RCC 7860 (cell line): ENCODE measurements around the gene PCDH15.
"Not testable (repeated sequence)": the region's sequence is repeated elsewhere in the genome, so short reads cannot be mapped to it uniquely, and the experiment has no call there.

Experiments
- DNase-seq: peaks from one replicate; pipeline ENCODE4 v3.0.0-alpha.2; 2015; ENCODE audit warnings: low spot score
- FAIRE-seq: peaks from 2 replicates; lab custom pipeline; 2012; peaks lifted over from hg19 to GRCh38; lab: Jason Lieb, UNC

The PCDH15 gene

DNA sequence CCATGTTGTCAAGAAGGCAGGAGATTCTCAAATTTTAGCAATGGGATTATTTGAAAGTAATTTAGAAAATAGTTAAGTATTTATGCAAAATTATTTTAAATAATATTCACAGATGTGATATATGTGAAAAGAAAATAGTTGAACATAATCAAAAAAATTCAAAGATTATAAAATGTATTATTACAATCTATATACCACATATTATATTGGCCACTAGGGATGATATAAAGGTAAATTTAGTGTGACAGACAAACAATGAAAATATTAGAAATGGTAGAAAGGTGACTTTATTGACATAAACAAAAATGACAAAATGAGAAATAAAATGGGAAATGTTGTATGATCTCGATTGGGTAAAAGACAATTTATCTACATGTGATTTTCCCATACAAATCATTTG, 385.5 kb downstream of the PCDH15 start:
- DNase-seq: no peak
- no peak for FAIRE-seq

DNA sequence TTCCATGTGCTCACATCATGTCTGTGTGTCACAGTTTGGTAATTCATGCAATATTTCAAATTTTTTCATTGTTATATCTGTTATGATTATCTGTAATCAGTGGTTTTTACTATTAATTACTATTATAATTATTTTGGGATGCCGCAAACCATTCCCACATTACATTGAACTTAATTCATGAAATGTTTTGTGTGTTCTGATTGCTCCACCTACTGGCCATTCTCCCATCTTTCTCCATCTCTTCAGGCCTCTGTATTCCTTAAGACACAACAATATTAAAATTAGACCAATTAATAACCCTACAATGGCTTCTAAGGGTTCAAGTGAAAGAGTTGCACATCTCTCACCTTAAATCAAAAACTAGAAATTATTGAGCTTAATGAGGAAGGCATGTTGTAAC, 398.5 kb downstream of the PCDH15 start:
- DNase-seq: peak; percentile 22
- peak; percentile 59 for FAIRE-seq

DNA sequence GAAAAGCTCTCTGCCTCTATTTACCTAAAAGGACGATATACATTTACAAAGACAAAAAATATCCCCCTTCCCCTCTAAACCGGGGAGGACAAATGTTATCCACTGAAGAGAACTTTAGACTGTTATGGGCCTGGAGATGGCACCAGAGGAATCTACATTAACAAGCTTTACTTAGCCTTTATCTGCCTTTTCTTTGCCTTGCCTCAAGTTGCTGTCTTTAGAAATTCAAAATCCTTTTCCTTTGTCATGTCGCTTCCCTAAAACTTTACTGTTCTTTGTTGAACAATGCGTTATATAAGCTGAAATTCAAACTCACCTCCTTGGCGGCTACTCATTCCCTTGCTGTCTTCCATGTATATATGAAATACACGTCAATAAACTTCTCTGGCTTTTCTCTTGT, 405.0 kb downstream of the PCDH15 start:
- FAIRE-seq (no peak), DNase-seq (no peak)

DNA sequence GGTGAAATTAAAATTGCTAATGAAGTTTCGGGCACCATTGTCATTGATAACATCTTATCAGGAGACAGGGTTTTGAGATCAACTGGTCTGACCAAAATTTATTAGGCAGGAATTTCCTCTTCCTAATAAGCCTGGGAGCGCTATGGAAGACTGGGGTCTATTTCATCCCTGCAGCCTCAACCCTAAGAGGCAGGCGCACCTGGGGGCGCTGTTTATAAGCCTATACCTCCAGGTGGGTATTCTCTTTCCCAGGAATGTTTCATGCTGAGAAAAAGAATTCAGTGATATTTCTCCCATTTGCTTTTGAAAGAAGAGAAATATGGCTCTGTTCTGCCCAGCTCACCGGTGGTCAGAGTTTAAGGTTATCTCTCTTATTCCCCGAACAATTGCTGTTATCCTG, 406.4 kb downstream of the PCDH15 start:
- not testable (repeated sequence) for FAIRE-seq, DNase-seq

DNA sequence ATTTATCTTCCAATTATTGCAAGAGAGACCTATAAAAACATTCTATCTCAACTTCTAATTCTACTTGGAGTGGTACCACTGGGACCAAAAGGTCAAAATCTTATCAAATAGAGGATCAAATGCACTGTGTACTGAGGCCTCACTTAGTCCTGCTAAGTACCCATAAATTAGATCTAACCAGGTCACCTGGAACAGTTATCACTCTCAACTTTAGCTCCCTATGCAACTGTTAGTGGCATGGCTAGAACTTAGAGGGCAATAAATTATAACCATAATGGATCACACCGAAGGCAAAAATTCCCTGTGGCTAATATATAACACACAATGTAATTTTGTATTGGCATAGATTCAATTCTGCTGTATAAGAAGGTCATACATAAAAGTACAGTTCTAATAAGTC, 428.9 kb downstream of the PCDH15 start:
- FAIRE-seq (no peak), DNase-seq (no peak)

DNA sequence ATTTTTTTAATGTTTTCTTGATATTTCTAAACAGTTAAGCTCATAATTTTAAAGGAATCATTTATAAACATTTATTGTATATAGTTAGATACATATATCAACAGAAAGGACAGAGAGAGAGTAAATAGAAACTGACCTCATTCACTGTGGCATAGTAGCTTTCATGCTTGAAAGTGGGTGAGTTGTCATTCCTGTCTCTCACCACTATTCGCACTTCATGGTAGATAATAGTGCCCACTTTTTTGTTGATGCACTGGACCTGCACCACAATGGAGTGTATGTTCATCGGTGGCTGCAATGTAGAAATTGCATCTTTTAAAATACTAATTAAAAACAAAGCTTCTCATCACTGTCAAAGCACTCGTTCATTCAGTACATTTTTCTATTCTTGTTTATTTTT, 432.0 kb downstream of the PCDH15 start:
- FAIRE-seq (no peak), DNase-seq (no peak)

DNA sequence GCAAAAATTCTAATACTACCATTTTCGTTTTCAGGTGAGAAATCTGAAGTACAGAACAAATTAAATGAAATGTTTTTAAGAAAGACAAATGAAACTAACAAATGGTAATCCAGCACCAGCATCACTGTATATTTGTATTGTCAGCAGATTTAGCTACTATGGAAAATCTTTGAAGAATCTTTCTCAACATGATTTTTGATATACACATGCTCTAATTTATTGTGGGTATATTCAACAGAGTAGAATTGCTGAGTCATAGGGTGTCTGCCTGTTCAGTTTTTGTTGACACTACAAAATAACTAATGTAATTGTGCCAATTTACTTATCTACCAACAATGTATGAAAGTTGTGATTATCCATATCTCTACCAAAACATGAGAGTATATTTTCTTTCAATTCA, 437.6 kb downstream of the PCDH15 start:
- no peak for FAIRE-seq
- DNase-seq: no peak

DNA sequence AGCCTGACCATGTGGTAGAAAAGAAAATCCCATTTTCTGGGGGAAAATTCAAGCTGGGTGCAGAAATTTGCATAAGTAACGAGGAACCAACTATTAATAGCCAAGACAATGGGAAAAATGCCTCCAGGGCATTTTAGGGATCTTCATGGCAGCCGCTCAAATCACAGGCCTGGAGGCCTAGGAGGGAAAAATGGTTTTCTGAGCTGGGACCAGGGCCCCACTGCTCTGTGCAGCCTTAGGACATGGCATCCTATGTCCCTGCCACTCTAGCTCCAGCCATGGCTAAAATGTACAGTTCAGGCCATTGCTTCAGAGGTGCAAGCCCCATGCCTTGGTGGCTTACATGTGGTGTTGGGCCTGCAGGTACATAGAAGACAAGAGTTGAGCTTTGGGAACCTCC, 459.0 kb downstream of the PCDH15 start:
- DNase-seq: no peak
- no peak for FAIRE-seq

DNA sequence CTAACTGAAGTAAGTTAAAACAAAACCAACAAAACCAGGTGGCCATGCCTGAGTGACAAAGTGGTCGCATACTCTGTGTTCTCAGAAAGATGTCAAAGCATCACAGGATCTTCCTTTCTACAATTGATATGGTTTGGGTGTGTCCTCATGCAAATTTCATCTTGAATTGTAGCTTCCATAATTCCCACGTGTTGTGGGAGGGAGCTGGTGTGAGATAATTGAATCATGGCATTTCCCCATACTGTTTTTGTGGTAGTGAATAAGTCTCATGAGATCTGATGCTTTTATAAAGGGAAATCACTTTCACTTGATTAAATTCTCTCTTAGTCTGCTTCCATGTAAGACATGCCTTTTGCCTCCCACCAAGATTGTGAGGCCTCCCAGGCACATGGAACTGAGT, 465.7 kb downstream of the PCDH15 start:
- DNase-seq: no peak
- no peak for FAIRE-seq

DNA sequence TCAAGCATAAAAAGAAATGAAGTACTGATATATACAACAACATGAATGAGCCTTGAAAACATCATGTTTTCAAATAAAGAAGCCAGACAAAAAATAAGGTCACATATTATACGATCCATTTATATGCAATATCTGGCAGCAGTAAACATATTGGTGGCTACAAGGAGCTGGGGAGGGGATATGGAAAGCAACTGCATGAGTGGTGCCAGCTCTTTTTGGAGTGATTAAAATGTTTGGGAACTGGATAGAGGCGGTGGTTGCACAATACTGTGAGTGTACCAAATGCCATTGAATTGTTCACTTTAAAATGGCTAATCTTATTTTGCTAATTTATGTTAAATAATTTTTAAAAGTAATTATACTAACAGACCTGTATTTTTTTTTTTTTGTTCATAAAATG, 481.7 kb downstream of the PCDH15 start:
- no peak for DNase-seq
- FAIRE-seq: no peak

DNA sequence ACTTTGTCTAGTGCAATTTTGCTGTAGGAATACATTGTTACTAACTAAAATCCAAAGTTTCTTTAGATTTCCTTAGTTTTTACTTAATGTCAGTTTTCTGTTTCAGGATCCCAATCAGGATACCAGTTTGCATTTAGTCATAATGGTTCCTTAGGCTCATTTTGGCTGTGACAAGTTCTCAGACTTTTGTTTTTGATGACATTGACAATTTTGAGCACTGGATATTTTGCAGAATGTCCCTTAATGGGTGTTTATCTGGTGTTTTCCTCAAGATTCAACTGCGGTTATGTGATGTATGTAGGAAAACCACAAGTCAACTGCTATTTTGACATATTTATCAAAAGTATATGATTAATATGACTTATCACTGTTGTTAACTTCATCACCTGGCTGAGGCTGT, 482.6 kb downstream of the PCDH15 start:
- DNase-seq: no peak
- no peak for FAIRE-seq

DNA sequence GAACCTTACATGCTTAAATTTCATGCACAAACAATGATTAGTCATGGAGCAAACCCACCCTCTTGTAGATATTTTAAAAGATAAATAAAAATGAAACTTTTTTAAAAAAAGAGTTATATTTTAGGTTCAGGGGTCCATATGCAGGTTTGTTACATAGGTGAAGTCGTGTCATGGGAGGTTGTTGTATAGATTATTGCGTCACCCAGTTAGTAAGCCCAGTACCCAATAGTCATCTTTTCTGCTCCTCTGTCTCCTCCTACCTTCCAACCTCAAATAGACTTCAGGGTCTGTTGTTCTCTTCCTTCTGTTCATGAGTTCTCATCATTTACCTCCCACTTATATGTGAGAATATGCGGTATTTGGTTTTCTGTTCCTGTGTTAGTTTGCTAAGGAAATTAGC, 486.6 kb downstream of the PCDH15 start:
- FAIRE-seq: no peak
- DNase-seq: no peak

DNA sequence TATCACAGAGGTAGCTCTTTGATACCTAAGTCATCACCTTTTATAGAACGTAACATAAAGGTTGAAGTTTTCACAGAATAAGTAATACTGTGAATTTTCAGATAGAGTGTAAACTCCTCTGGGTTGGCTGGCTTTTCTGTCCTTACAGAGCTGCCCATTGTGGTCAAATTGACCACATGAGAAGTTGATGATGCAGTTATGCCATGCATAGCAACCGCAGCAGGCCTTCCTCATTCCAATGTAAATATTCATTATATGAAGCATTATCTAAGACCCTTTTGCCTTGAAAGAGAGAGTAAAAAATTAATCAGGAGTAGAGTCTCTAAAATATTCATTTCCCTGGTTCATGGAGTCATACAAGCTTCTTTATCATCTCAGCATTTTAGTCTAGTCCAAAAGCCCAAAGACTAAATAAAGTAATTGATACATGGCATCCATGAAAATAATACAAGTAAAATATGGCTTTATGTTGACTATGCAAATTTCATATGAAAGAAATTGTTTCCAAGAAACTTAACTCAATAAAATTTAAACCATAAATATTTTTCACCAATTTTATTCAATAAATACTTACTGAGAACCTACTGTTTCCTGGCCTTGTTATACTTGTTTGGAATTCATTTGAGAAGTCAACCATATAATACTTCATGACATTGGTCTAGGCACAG, 516.4 kb downstream of the PCDH15 start:
- peak; percentile 99 for FAIRE-seq
- DNase-seq: peak; percentile 96

DNA sequence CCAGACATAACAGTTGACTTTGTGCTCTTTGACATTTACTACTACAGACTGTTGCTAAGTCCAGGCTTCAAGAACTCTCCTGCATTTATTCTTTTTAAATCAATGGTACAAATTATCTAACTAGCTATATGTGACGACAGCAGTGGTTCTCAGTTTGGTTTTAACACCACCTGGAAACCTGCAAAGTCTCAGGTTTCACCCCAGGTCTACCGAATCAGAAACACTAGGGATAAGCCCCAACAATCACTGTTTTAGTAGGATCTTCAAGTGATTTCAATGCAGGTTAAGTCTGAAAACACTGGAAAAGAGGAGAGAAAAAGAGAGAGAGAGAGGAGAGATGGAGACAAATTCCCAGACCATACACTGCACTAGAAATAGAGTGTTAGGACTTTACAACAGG, 519.0 kb downstream of the PCDH15 start:
- DNase-seq (no peak), FAIRE-seq (no peak)

DNA sequence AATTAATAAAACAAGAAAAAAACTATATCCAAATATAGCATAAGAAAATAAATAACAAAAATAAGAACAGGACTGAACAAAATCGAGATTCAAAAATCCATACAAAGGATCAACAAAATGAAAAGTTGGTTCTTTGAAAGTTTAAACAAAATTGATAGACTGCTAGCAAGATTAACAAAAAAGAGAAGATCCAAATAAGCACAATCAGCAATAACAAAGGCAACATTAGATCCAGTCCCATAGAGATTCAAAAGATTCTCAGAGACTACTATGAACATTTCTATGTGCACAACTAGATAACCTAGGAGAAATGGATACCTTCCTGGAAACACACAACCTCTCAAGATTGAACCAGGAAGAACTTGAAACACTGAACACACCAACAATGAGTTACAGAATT, 534.6 kb downstream of the PCDH15 start:
- no peak for DNase-seq
- FAIRE-seq: no peak

DNA sequence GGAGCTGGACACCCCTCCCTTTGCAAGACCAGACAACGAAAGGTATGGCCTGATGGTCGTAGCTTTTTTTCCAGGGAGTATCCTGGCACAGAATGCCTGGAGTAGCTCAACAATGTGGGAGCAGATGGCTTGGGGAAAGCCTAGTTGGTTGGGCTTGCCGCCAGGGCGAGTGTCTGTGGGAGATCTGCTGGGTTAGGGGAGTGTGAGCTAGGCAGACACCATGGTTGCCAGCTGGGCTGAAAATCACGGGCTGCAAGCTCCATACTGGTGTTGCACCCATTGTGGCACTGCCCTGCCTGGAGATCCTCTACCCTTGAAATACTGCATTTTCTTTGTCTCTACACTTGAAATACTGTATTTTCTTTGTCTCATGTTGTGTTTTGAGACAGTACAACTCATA, 538.3 kb downstream of the PCDH15 start:
- FAIRE-seq (no peak), DNase-seq (no peak)

DNA sequence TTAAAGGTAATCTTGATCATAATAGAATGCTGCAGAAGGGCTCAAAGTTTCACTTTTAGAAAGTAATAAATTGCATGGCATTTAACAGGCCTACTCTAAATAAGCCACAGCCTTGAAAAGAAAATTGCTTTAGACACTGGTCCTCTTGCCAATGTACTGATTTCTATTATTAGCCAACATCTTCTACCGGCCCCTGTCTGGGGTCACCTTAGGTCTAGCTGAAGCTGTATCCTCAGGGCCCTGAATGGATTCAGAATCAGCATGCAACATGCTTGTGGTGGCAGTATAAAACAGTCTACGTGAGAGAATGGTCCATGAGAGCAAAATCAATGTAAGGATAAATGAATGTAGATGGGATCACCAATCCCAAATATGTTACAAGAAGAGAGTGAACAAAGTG, 541.9 kb downstream of the PCDH15 start:
- DNase-seq (no peak), FAIRE-seq (no peak)

DNA sequence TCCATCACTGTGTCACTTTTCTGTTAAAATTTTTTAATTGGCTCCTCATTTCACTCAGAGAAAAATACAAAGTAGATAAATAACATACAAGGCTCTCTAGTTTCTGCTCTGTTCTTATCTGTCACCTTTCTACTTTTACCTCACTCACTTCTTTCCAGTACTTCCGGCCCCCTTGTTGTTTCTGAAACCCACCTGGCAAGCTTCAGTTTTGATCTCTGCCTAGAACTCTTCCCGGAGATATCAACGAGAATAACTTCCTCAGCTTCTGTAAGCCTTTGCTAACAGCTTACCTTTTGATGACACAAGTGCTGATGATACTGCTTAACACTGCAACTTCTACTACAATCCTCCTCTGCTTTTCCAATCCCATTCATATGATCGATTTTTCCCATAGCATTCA, 566.2 kb downstream of the PCDH15 start:
- FAIRE-seq: no peak
- no peak for DNase-seq

DNA sequence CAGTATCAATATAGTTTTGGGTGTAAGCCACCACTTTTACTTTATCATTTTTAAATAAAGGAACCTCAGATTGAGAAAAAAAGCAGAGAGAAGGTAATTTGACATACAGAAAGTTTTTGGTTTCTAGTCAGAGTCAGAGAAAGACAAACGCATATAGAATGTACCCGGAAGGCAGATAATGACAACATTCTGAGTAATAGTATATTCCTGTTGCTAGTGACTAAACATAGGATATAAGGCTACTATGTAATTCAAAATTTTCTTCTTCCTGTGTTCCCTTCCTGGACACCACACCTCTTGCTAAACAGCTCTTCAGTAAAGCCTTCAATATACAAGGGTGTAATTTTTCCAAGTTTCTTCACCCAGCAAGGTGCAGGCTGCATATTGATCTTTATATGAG, 597.6 kb downstream of the PCDH15 start:
- FAIRE-seq: no peak
- DNase-seq: no peak

DNA sequence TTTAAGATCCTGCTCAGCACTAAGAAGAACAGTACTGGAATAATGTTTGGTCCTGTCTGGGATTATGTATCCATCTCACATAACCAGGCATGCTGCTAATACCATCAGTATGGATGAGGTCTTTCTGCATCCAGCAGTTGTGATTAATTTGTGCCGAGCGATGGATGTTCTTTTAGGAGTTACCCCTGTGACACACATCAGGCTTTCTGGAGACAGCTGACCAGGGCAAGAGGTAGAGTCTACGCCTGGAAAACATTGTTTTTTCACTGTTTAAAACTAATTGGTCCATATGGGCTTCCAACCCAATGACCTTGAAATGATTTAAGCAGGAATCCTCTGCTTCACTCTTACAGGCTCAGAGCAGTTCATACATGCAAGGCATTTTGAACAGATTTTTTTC, 603.0 kb downstream of the PCDH15 start:
- FAIRE-seq: no peak

DNA sequence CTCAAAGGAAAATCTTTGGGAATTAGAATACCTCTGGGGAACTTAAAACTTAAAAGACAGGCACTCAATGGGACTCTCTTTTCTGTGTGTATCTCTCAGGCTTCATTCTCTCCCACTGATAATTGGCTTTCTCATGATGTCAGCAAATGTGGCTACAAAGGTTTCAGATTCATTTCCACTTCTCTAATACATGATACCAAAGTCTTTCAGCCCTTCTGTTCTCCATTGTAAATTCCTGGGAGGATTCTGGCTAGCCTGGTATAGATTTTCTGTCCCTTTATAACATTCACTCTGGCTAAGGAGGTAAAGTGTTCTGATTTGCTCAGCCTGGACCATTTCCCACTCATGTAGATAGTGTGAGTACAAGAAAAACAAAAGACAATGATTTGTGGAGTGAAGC, 606.2 kb downstream of the PCDH15 start:
- no peak for FAIRE-seq
- no peak for DNase-seq

More for the DNA sequence above, 603.0 kb downstream of the PCDH15 start:
- no peak for DNase-seq

DNA sequence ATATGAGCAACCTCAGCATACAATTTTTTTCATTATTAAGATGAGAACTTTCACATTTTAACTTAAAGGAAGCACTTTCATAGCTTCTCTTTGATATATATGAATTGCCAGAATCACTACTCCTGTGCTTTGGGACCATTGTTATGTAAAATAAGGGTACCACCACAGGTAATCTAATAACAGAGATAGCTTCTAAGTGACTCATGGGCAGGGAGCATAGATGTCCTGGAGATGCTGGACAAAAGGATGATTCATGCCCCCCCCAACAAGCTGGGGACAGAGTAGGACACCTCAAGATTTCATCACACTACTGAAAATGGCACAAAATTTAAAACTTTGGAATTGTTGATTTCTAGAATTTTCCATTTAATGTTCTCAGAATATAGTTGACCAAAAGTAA, 641.1 kb downstream of the PCDH15 start:
- DNase-seq (no peak), FAIRE-seq (no peak)

DNA sequence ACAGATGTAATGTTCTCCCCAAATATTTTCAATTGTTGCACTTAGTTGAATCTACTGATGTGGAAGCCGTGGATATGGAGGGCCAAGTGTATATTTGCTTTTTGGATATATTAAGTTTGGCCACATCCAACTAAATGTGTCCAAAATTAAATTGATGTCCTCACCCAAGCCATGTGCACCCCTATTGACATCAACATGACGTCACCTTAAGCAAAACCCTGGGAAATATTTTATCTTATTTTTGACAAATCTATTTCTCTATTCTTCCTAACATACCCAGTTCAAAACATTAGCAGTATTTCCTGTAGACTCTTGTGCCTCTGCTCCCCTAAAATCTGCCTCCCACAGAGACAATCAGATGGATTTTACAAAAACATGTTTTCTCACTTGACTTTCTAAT, 652.5 kb downstream of the PCDH15 start:
- no peak for FAIRE-seq
- DNase-seq: no peak
